T-cell (primary cell): ENCODE measurements around the gene SLC30A10. TPM values are rescaled to one million over a fixed set of nuclear protein-coding genes. Genes with fewer than 3 reads are reported as not detected.
"Not testable (repeated sequence)": the region's sequence is repeated elsewhere in the genome, so short reads cannot be mapped to it uniquely, and the experiment has no call there.

Source experiments
- ATAC-seq, 4 experiments: fragments of 200-7000 bp in 3 of 4; fragments of 150-1000 bp in 1 of 4; cut with Tn5 transposase; replicated peaks in 1 of 4; 1 replicate in 3 of 4; 2 replicates in 1 of 4; pipeline ENCODE4 v1.10.0; 2021; ENCODE audit warnings: moderate library complexity in 3 of 4, mild to moderate bottlenecking in 2 of 4, moderate number of reproducible peaks in 1 of 4
- CTCF ChIA-PET, 2 donors: fragments of 300-600 bp; sonication (Branson Sonifier 250); formaldehyde crosslinking; loops; one replicate each; lab custom pipeline; 2022; ENCODE audit warnings: antibody characterized with exemption in 2 of 2; lab: Charles Lee
- POLR2A ChIA-PET, 2 donors: fragments of 300-600 bp; sonication (Branson Sonifier 250); formaldehyde crosslinking; loops; one replicate each; lab custom pipeline; 2022; ENCODE audit warnings: antibody characterized with exemption in 2 of 2; lab: Charles Lee
- DNase-seq, 35 experiments: peaks; one replicate each; pipeline versions ENCODE4 v3.0.0 to v3.0.0-alpha.2; 2013 to 2023
- H3K27ac ChIP-seq: one replicate; pipeline ENCODE4 v1.5.1; 2013; ENCODE audit warnings: low read length
- H3K27me3 ChIP-seq, 2 experiments: replicated peaks in 1 of 2; 1 replicate in 1 of 2; 2 replicates in 1 of 2; pipeline versions ENCODE4 v1.6.1 to v1.7.0; 2013; ENCODE audit warnings: low read length in 1 of 2, mixed read lengths in 1 of 2; ENCODE audit not compliant: control insufficient read depth in 2 of 2, insufficient read depth in 2 of 2; ENCODE audit errors: extremely low read depth in 1 of 2
- H3K36me3 ChIP-seq, 2 donors: 1 replicate in 1 of 2; 2 replicates in 1 of 2; pipeline versions ENCODE4 v1.6.1 to v1.7.0; 2013; ENCODE audit warnings: low read length in 1 of 2; ENCODE audit not compliant: control insufficient read depth in 2 of 2, insufficient read depth in 1 of 2; ENCODE audit errors: extremely low read depth in 1 of 2
- H3K4me1 ChIP-seq, 2 experiments: 1 replicate in 1 of 2; 2 replicates in 1 of 2; pipeline versions ENCODE4 v1.6.1 to v1.7.0; 2013; ENCODE audit warnings: low read length in 2 of 2, mixed read lengths in 1 of 2; ENCODE audit not compliant: insufficient read depth in 2 of 2, control insufficient read depth in 1 of 2; ENCODE audit errors: extremely low read depth in 1 of 2
- H3K4me3 ChIP-seq, 2 donors: 1 replicate in 1 of 2; 2 replicates in 1 of 2; pipeline versions ENCODE4 v1.5.1 to v1.7.0; 2013; ENCODE audit warnings: mild to moderate bottlenecking in 2 of 2, low read length in 1 of 2, moderate library complexity in 1 of 2; ENCODE audit not compliant: control insufficient read depth in 1 of 2; ENCODE audit errors: extremely low read depth in 1 of 2
- H3K9me3 ChIP-seq: 2 replicates; pipeline ENCODE4 v1.7.0; 2013
- H3K27ac Mint-ChIP-seq, 2 donors: one replicate each; pipeline ENCODE4 v1.8.0; 2020 to 2021; ENCODE audit warnings: mild to moderate bottlenecking in 2 of 2, mixed read lengths in 2 of 2
- H3K27me3 Mint-ChIP-seq, 2 donors: one replicate each; pipeline ENCODE4 v1.8.0; 2021 to 2022; ENCODE audit warnings: mixed read lengths in 2 of 2
- H3K36me3 Mint-ChIP-seq: one replicate; pipeline ENCODE4 v1.8.0; 2021; ENCODE audit warnings: mixed read lengths
- H3K4me1 Mint-ChIP-seq, 3 donors: one replicate each; pipeline ENCODE4 v1.8.0; 2020 to 2022; ENCODE audit warnings: mixed read lengths in 3 of 3, mild to moderate bottlenecking in 1 of 3
- H3K4me3 Mint-ChIP-seq, 3 donors: one replicate each; pipeline ENCODE4 v1.8.0; 2020 to 2022; ENCODE audit warnings: mild to moderate bottlenecking in 3 of 3, mixed read lengths in 3 of 3, moderate library complexity in 3 of 3
- H3K9me3 Mint-ChIP-seq, 3 donors: one replicate each; pipeline ENCODE4 v1.8.0; 2020 to 2022; ENCODE audit warnings: mixed read lengths in 3 of 3
- WGBS: methylation state at CpG from one replicate; pipeline ENCODE4 v1.1.5; 2013; ENCODE audit warnings: missing lambda C conversion rate; ENCODE audit not compliant: insufficient coverage; 5-methylcytosine and 5-hydroxymethylcytosine counted together
- total RNA-seq, 35 experiments: library from RNA in 6 of 35; stranded (reverse) in 6 of 35; fragments of 120-200 nt in 1 of 35; gene quantifications; one replicate each; pipeline versions ENCODE4 v1.2.1 to v1.2.4 and lab custom pipeline; 2013 to 2026

SLC30A10 gene
- total RNA-seq, 5 donors from 2014 or later (not counting 1 experiment from before 2014, with no cell fraction given): 0.06 to 0.09 TPM; not detected in 3

- 90% methylated on average over 9 of the region's 11 CpGs for WGBS
- H3K27ac ChIP-seq, CTCF ChIA-PET, H3K4me3 Mint-ChIP-seq, H3K4me3 ChIP-seq, DNase-seq, POLR2A ChIA-PET, H3K4me1 Mint-ChIP-seq, H3K9me3 Mint-ChIP-seq, ATAC-seq, H3K36me3 ChIP-seq, H3K27ac Mint-ChIP-seq, H3K4me1 ChIP-seq, H3K36me3 Mint-ChIP-seq, H3K9me3 ChIP-seq: not testable (repeated sequence)
- peaks cover 22 to 37% of the 10 kb centered on the region in 2 donors for H3K27me3 Mint-ChIP-seq
- H3K27me3 ChIP-seq: peaks cover 3 to 18% of the 10 kb centered on the region in 2 experiments
These were observed 5.4 kb upstream of the SLC30A10 start for GRCh38 chr1:219933763-219934162.

- Mint-ChIP-seq H3K27ac (no peak overlapping the region), H3K4me1 (peaks cover 7 to 11% (median 10%) of the 10 kb centered on the region in 3 donors), H3K27me3 (peaks cover 28 to 42% of the 10 kb centered on the region in 2 donors), H3K9me3 (no peaks in the 10 kb centered on the region), H3K36me3 (no peaks in the 10 kb centered on the region), H3K4me3 (no peak overlapping the region)
- Histone ChIP-seq H3K4me3 (no peak overlapping the region), H3K9me3 (no peaks in the 10 kb centered on the region), H3K27ac (no peak overlapping the region), H3K4me1 (peaks cover 0 to 8% of the 10 kb centered on the region in 2 experiments), H3K27me3 (peaks cover 4 to 32% of the 10 kb centered on the region in 2 experiments), H3K36me3 (no peaks in the 10 kb centered on the region)
- DNase-seq (no peak), ATAC-seq (no peak)
- ChIA-PET POLR2A (no interaction called here), CTCF (no interaction called here)
These were observed 2.7 kb upstream of the SLC30A10 start for GRCh38 chr1:219931033-219931432.

- ATAC-seq (no peak), DNase-seq (no peak)
- Histone ChIP-seq H3K27ac (no peak overlapping the region), H3K4me1 (peaks cover 0 to 8% of the 10 kb centered on the region in 2 experiments), H3K4me3 (no peak overlapping the region), H3K27me3 (peaks cover 4 to 32% of the 10 kb centered on the region in 2 experiments), H3K9me3 (no peaks in the 10 kb centered on the region), H3K36me3 (no peaks in the 10 kb centered on the region)
- Mint-ChIP-seq H3K36me3 (no peaks in the 10 kb centered on the region), H3K27ac (no peak overlapping the region), H3K9me3 (no peaks in the 10 kb centered on the region), H3K27me3 (peaks cover 33 to 40% of the 10 kb centered on the region in 2 donors), H3K4me3 (peak overlapping the region in 2 of 3 donors; percentile 28 to 60), H3K4me1 (peaks cover 7 to 11% (median 10%) of the 10 kb centered on the region in 3 donors)
- WGBS: 69% methylated on average over 6 of the region's 13 CpGs
- ChIA-PET POLR2A (no interaction called here), CTCF (no interaction called here)
These were observed 398 bp upstream of the SLC30A10 start for GRCh38 chr1:219928791-219929118.

- H3K4me1 ChIP-seq: peaks cover 0 to 8% of the 10 kb centered on the region in 2 experiments
- no peak overlapping the region for H3K27ac ChIP-seq
- ChIA-PET POLR2A (no interaction called here), CTCF (interaction anchor here in 1 of 2 donors (0.5 kb wide), 1 partner anchor 261 kb away, joined by 4 read pairs; no protein-coding TSS in a partner anchor)
- Mint-ChIP-seq H3K36me3 (no peaks in the 10 kb centered on the region), H3K4me1 (peaks cover 7 to 11% (median 10%) of the 10 kb centered on the region in 3 donors), H3K27me3 (peaks cover 37 to 39% of the 10 kb centered on the region in 2 donors), H3K27ac (no peak overlapping the region), H3K9me3 (no peaks in the 10 kb centered on the region), H3K4me3 (peak overlapping the region; percentile 49 to 71 (median 57))
- H3K9me3 ChIP-seq: no peaks in the 10 kb centered on the region
- no peak overlapping the region for H3K4me3 ChIP-seq
- H3K27me3 ChIP-seq: peaks cover 4 to 32% of the 10 kb centered on the region in 2 experiments
- DNase-seq (no peak), ATAC-seq (no peak)
- 6% methylated on average over 23 of the region's 31 CpGs for WGBS
- no peaks in the 10 kb centered on the region for H3K36me3 ChIP-seq
These were observed 930 bp downstream of the SLC30A10 start for GRCh38 chr1:219927298-219927955.

- H3K27me3 Mint-ChIP-seq: peaks cover 37 to 39% of the 10 kb centered on the region in 2 donors
- POLR2A ChIA-PET: interaction anchor here in 1 of 2 donors (0.6 kb wide), 1 partner anchor 40 kb away, joined by 5 read pairs; no protein-coding TSS in a partner anchor
- CTCF ChIA-PET: interaction anchor here in 1 of 2 donors (0.5 kb wide), 1 partner anchor 262 kb away, joined by 4 read pairs; no protein-coding TSS in a partner anchor
These were observed 1.9 kb downstream of the SLC30A10 start for GRCh38 chr1:219926363-219926998.

GRCh38 chr1:219924342-219924741, 4.0 kb downstream of the SLC30A10 start:
- Mint-ChIP-seq H3K27ac (no peak overlapping the region), H3K4me1 (peaks cover 7 to 11% (median 10%) of the 10 kb centered on the region in 3 donors), H3K36me3 (no peaks in the 10 kb centered on the region), H3K9me3 (no peaks in the 10 kb centered on the region), H3K27me3 (peaks cover 30 to 31% of the 10 kb centered on the region in 2 donors), H3K4me3 (no peak overlapping the region)
- no peak overlapping the region for H3K27ac ChIP-seq
- peaks cover 4 to 23% of the 10 kb centered on the region in 2 experiments for H3K27me3 ChIP-seq
- H3K36me3 ChIP-seq: no peaks in the 10 kb centered on the region
- ATAC-seq (no peak), DNase-seq (no peak)
- WGBS: 93% methylated on average over 2 of the region's 4 CpGs
- POLR2A ChIA-PET: interaction anchor here in 1 of 2 donors (0.6 kb wide), 1 partner anchor 123 kb away, joined by 3 read pairs; no protein-coding TSS in a partner anchor
- peaks cover 0 to 8% of the 10 kb centered on the region in 2 experiments for H3K4me1 ChIP-seq
- H3K4me3 ChIP-seq: no peak overlapping the region
- CTCF ChIA-PET: no interaction called here
- no peaks in the 10 kb centered on the region for H3K9me3 ChIP-seq

More at GRCh38 chr1:219926363-219926998, 1.9 kb downstream of the SLC30A10 start:
- Histone ChIP-seq H3K9me3 (no peaks in the 10 kb centered on the region), H3K27ac (no peak overlapping the region), H3K4me3 (no peak overlapping the region), H3K4me1 (peaks cover 0 to 8% of the 10 kb centered on the region in 2 experiments), H3K36me3 (no peaks in the 10 kb centered on the region), H3K27me3 (peaks cover 4 to 31% of the 10 kb centered on the region in 2 experiments)
- Mint-ChIP-seq H3K4me3 (no peak overlapping the region), H3K4me1 (peaks cover 7 to 11% (median 10%) of the 10 kb centered on the region in 3 donors), H3K9me3 (no peaks in the 10 kb centered on the region), H3K36me3 (no peaks in the 10 kb centered on the region), H3K27ac (no peak overlapping the region)
- DNase-seq (no peak), ATAC-seq (no peak)
- WGBS: 94% methylated on average over 3 of the region's 6 CpGs
